Osteocyte (in vitro differentiated cells): ENCODE data around the gene PRKCE. TPM values are rescaled to one million over a fixed set of nuclear protein-coding genes. Genes with fewer than 3 reads are reported as not detected.
A peak's percentile ranks its signal among the peaks of the same experiment; 100 is the strongest.

Experiments
- DNase-seq: peaks from one replicate; pipeline ENCODE4 v3.0.0; 2021; ENCODE audit warnings: mixed read lengths; ENCODE audit not compliant: unreplicated experiment; ENCODE audit errors: extremely low spot score
- H3K27ac Mint-ChIP-seq: one replicate; pipeline ENCODE4 v1.8.0; 2021; ENCODE audit warnings: mild to moderate bottlenecking, mixed read lengths; ENCODE audit not compliant: unreplicated experiment
- H3K27me3 Mint-ChIP-seq: one replicate; pipeline ENCODE4 v1.8.0; 2021; ENCODE audit warnings: mixed read lengths; ENCODE audit not compliant: unreplicated experiment
- H3K36me3 Mint-ChIP-seq: one replicate; pipeline ENCODE4 v1.8.0; 2021; ENCODE audit warnings: mixed read lengths; ENCODE audit not compliant: unreplicated experiment
- H3K4me1 Mint-ChIP-seq: one replicate; pipeline ENCODE4 v1.8.0; 2021; ENCODE audit warnings: mixed read lengths; ENCODE audit not compliant: unreplicated experiment
- H3K4me3 Mint-ChIP-seq: one replicate; pipeline ENCODE4 v1.8.0; 2021; ENCODE audit warnings: mild to moderate bottlenecking, moderate library complexity, mixed read lengths; ENCODE audit not compliant: unreplicated experiment
- H3K9me3 Mint-ChIP-seq: one replicate; pipeline ENCODE4 v1.8.0; 2021; ENCODE audit warnings: mixed read lengths; ENCODE audit not compliant: unreplicated experiment
- total RNA-seq: library from RNA; stranded (reverse); gene quantifications from 2 replicates; pipeline ENCODE4 v1.2.1, GENCODE V29; 2021
- TF ChIP-seq, protein P1 (sequence below): fragments of 200-600 bp; sonication (generic); IDR thresholded peaks from 2 replicates; pipeline ENCODE4 v1.5.0; 2021; ENCODE audit warnings: antibody characterized with exemption, mild to moderate bottlenecking, moderate library complexity

Gene PRKCE
- total RNA-seq, 1 donor from 2014 or later: 13.8 TPM

DNA sequence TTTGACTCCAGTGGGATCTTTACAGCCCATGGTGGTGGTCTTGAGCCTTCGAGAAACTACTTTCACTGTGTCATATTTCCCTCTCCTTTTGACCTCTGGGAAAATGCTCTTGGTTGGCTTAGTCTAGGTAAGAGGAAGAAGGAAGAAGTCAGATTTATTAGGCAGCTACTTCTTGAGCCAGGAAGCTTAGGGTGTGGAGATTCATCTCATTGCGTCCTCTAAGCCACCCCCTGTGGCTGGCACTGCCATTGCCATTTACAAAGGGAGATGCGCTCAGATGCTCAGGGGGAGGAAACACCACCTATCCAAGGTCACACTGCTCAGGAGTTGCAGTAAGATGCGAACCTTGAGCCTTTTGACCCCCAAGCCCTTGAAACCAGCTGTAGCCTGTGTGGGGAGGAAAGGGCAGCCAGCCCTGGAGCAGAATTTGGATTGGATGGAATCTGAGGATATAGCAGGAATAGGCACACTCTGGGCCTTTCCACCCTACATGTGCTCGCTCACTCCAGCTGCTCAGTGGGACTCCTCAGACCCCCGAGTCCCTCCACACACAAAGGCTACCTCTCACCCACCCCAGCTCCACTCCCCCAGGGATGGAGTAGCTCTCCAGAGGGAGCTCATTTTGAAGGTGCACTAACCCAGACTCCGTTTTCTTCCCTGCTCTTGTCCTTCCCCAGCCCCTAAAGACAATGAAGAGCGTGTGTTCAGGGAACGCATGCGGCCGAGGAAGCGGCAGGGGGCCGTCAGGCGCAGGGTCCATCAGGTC, 324.5 kb downstream of the PRKCE start:
- no peaks in the 10 kb centered on the region for H3K36me3 Mint-ChIP-seq
- peak; percentile 67 for DNase-seq
- H3K9me3 Mint-ChIP-seq: peaks cover 3% of the 10 kb centered on the region
- H3K27ac Mint-ChIP-seq: no peak overlapping the region
- no peaks in the 10 kb centered on the region for H3K27me3 Mint-ChIP-seq
- no peak overlapping the region for H3K4me3 Mint-ChIP-seq
- TF ChIP-seq, protein P1, sequence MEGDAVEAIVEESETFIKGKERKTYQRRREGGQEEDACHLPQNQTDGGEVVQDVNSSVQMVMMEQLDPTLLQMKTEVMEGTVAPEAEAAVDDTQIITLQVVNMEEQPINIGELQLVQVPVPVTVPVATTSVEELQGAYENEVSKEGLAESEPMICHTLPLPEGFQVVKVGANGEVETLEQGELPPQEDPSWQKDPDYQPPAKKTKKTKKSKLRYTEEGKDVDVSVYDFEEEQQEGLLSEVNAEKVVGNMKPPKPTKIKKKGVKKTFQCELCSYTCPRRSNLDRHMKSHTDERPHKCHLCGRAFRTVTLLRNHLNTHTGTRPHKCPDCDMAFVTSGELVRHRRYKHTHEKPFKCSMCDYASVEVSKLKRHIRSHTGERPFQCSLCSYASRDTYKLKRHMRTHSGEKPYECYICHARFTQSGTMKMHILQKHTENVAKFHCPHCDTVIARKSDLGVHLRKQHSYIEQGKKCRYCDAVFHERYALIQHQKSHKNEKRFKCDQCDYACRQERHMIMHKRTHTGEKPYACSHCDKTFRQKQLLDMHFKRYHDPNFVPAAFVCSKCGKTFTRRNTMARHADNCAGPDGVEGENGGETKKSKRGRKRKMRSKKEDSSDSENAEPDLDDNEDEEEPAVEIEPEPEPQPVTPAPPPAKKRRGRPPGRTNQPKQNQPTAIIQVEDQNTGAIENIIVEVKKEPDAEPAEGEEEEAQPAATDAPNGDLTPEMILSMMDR: no peak
- peaks cover 4% of the 10 kb centered on the region for H3K4me1 Mint-ChIP-seq

DNA sequence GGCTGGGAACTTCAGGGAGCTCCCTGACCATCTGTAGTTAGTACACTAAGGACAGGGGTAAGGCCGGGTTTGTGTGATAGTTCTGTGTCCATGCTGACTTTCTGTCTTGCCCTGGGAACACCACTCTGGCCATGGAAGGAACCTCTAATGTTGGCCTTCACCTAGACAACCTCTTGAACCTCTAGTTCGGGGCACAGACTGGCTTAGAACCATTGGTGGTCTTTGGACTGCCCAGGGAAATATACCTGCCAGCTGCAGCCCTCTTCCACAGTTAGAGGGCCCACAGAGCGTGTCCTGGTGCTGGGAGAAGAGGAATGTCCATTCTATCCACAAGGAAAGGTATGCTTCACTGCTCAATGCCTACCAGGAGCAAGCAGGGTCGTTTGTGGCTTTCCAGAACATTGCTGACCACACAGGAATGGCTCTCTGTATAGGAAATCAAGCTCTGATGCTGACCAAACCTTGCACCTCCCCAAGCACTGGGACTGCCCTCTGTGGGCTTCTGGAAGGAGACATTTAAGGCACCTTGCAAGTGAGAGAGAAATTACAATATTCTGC, 326.9 kb downstream of the PRKCE start:
- H3K4me1 Mint-ChIP-seq: peaks cover 2% of the 10 kb centered on the region
- no peak overlapping the region for H3K27ac Mint-ChIP-seq
- peaks cover 5% of the 10 kb centered on the region for H3K36me3 Mint-ChIP-seq
- H3K9me3 Mint-ChIP-seq: no peaks in the 10 kb centered on the region
- H3K27me3 Mint-ChIP-seq: no peaks in the 10 kb centered on the region
- H3K4me3 Mint-ChIP-seq: no peak overlapping the region
- TF ChIP-seq, protein P1: no peak
- peak; percentile 57 for DNase-seq

DNA sequence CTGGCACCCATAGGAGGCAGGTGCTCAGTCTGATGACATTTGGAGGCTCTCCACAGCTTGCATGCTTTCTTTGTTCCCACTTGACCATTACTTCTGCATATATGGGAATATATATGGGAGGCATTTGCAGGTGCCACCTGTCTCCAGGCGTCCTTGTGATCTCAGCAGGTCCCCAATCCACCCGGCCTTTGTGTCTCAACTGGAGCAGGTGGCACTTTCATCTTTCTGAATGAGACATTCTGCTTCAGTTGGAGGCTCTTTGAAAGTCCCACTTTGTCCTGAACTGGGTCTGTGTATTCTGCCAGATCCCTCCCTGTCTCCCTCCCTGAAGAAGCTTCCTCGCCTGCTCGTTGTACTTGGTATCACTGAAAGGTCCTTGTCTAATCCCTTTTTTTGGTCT, 327.6 kb downstream of the PRKCE start:
- no peaks in the 10 kb centered on the region for H3K27me3 Mint-ChIP-seq
- H3K9me3 Mint-ChIP-seq: no peaks in the 10 kb centered on the region
- no peaks in the 10 kb centered on the region for H3K4me1 Mint-ChIP-seq
- no peak overlapping the region for H3K27ac Mint-ChIP-seq
- H3K36me3 Mint-ChIP-seq: peaks cover 5% of the 10 kb centered on the region
- DNase-seq: peak; percentile 30
- TF ChIP-seq, protein P1: no peak
- H3K4me3 Mint-ChIP-seq: no peak overlapping the region

DNA sequence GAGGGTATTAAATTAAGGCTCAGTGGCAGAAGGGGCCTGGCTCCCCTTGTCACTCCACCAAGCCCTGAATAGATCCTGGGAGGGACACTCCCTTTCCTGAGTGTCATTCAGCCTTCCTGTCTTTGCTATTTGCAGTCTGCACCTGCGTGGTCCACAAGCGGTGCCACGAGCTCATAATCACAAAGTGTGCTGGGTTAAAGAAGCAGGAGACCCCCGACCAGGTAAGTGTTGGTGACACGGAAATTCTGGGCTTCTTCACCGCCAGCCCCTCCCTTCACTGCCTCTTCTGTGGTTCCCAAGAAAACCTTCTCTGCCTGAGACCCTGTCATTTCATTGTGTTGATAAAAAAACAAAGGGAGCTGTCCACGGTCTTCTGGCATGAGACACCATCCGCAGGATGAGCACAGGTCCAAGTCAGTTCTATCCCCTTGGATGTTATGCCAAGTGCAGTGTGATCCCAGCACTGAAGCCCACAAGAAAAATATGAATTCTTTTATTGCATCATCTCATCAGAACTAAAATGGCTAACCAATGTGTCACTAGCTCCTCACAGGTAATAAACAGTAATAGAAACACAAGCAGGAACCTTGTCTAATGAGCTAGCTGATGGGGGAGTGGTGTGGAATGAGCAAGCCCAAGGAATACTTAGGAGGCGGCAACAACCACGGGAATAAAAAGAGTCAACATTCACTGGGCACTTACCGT, 328.8 kb downstream of the PRKCE start:
- Mint-ChIP-seq H3K4me3 (no peak overlapping the region), H3K9me3 (no peaks in the 10 kb centered on the region), H3K4me1 (no peaks in the 10 kb centered on the region), H3K27ac (no peak overlapping the region), H3K27me3 (no peaks in the 10 kb centered on the region), H3K36me3 (peaks cover 5% of the 10 kb centered on the region)
- TF ChIP-seq, protein P1: no peak
- DNase-seq: peak; percentile 25

DNA sequence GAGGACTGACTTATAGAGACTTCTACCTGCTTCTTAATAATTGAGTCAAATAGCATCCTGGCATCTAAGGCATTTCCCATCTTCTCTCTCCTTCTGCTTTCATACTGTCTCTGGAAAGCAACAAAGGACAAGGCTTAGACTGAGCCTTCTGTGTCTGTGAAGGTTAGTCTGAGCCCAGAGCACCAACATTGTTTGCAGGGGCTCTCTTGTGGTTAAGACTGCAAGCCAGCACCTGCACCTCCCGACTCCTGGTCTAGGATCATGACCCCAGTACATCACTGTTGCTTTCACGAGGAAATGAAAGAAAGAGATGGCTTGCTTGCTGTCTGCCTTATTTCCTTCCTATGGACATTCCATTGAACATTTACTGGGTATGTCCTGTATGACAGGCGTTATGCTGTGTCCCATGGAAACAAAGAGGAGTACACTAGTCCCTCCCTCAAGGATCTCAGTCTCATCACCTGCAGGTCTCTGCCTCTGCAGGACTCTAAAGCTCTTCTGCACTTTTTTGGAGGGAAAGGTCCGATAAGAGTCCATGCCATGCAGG, 330.0 kb downstream of the PRKCE start:
- Mint-ChIP-seq H3K9me3 (no peaks in the 10 kb centered on the region), H3K4me3 (no peak overlapping the region), H3K4me1 (no peaks in the 10 kb centered on the region), H3K27ac (no peak overlapping the region), H3K36me3 (peaks cover 10% of the 10 kb centered on the region), H3K27me3 (no peaks in the 10 kb centered on the region)
- TF ChIP-seq, protein P1: no peak
- peak; percentile 13 for DNase-seq
